Neuronal stem cell (in vitro differentiated cells): ENCODE data around the gene PEX5L.

Experiments used
- DNase-seq: peaks from one replicate; pipeline ENCODE4 v3.0.0-alpha.2; 2013; ENCODE audit warnings: low spot score
- H2AFZ ChIP-seq: one replicate; pipeline ENCODE4 v1.6.1; 2013; ENCODE audit warnings: mild to moderate bottlenecking, low read length, inconsistent platforms
- H2AK5ac ChIP-seq: 2 replicates; pipeline ENCODE4 v1.6.1; 2013; ENCODE audit warnings: low read depth, mild to moderate bottlenecking, inconsistent platforms, low read length, moderate library complexity, mixed read lengths
- H2BK120ac ChIP-seq: 2 replicates; pipeline ENCODE4 v1.6.1; 2013; ENCODE audit warnings: low read depth, mild to moderate bottlenecking, inconsistent platforms, low read length, moderate library complexity, mixed read lengths
- H2BK12ac ChIP-seq: one replicate; pipeline ENCODE4 v1.6.1; 2013; ENCODE audit warnings: low read length, inconsistent platforms
- H2BK15ac ChIP-seq: 2 replicates; pipeline ENCODE4 v1.6.1; 2013; ENCODE audit warnings: mild to moderate bottlenecking, low read length, inconsistent platforms, mixed read lengths
- H2BK5ac ChIP-seq: one replicate; pipeline ENCODE4 v1.6.1; 2013; ENCODE audit warnings: inconsistent platforms, mild to moderate bottlenecking, low read length, moderate library complexity
- H3K14ac ChIP-seq: one replicate; pipeline ENCODE4 v1.6.1; 2013; ENCODE audit warnings: low read length, inconsistent platforms
- H3K18ac ChIP-seq: 2 replicates; pipeline ENCODE4 v1.6.1; 2013; ENCODE audit warnings: low read length, inconsistent platforms
- H3K23ac ChIP-seq: 2 replicates; pipeline ENCODE4 v1.6.1; 2013; ENCODE audit warnings: low read depth, mild to moderate bottlenecking, mixed read lengths, low read length, inconsistent platforms; ENCODE audit not compliant: poor library complexity
- H3K27ac ChIP-seq: replicated peaks from 3 replicates; pipeline ENCODE4 v1.5.1; 2013; ENCODE audit warnings: low read length, inconsistent platforms
- H3K27me3 ChIP-seq, 3 experiments: 2 replicates each; pipeline ENCODE4 v1.6.1; 2013; ENCODE audit warnings: low read length in 3 of 3, mild to moderate bottlenecking in 2 of 3, inconsistent platforms in 1 of 3, low read depth in 1 of 3, mixed read lengths in 1 of 3, moderate library complexity in 1 of 3; ENCODE audit not compliant: control insufficient read depth in 3 of 3, insufficient read depth in 3 of 3
- H3K36me3 ChIP-seq, 2 donors: replicated peaks in 1 of 2; 2 replicates each; pipeline ENCODE4 v1.6.1; 2013; ENCODE audit warnings: low read length in 2 of 2; ENCODE audit not compliant: control insufficient read depth in 2 of 2, insufficient read depth in 2 of 2
- H3K4ac ChIP-seq: 2 replicates; pipeline ENCODE4 v1.6.1; 2013; ENCODE audit warnings: inconsistent platforms, mild to moderate bottlenecking, low read length, moderate library complexity
- H3K4me1 ChIP-seq, 2 donors: 1 replicate in 1 of 2; 2 replicates in 1 of 2; pipeline ENCODE4 v1.6.1; 2013; ENCODE audit warnings: low read length in 2 of 2, low read depth in 1 of 2; ENCODE audit not compliant: control insufficient read depth in 2 of 2, insufficient read depth in 1 of 2
- H3K4me2 ChIP-seq: one replicate; pipeline ENCODE4 v1.6.1; 2013; ENCODE audit warnings: mild to moderate bottlenecking, low read length, inconsistent platforms; ENCODE audit not compliant: insufficient read depth, poor library complexity, severe bottlenecking
- H3K4me3 ChIP-seq, 2 donors: 2 replicates each; pipeline ENCODE4 v1.5.1; 2013; ENCODE audit warnings: low read length in 2 of 2, mild to moderate bottlenecking in 2 of 2, inconsistent platforms in 1 of 2, moderate library complexity in 1 of 2
- H3K79me1 ChIP-seq: one replicate; pipeline ENCODE4 v1.6.1; 2013; ENCODE audit warnings: low read depth, mild to moderate bottlenecking, inconsistent platforms, low read length, moderate library complexity
- H3K9ac ChIP-seq: one replicate; pipeline ENCODE4 v1.6.1; 2013; ENCODE audit warnings: mild to moderate bottlenecking, low read depth, low read length, inconsistent platforms; ENCODE audit not compliant: poor library complexity
- H3K9me3 ChIP-seq, 2 donors: replicated peaks in 1 of 2; 2 replicates each; pipeline versions ENCODE3 to v1.6.1; 2013; ENCODE audit warnings: low read length in 2 of 2, mild to moderate bottlenecking in 2 of 2, inconsistent platforms in 1 of 2, low read depth in 1 of 2, mixed read lengths in 1 of 2, moderate library complexity in 1 of 2; ENCODE audit not compliant: control insufficient read depth in 2 of 2, insufficient read depth in 1 of 2
- H4K8ac ChIP-seq: one replicate; pipeline ENCODE4 v1.6.1; 2013; ENCODE audit warnings: low read depth, mild to moderate bottlenecking, inconsistent platforms, low read length, moderate library complexity
- H4K91ac ChIP-seq: one replicate; pipeline ENCODE4 v1.6.1; 2013; ENCODE audit warnings: low read length, low read depth, mild to moderate bottlenecking, inconsistent platforms; ENCODE audit not compliant: poor library complexity
- WGBS, 2 donors: extraction: QIAGEN DNeasy Blood & Tissue Kit; methylation state at CpG; one replicate each; pipeline ENCODE4 v1.1.7; 2013; ENCODE audit warnings: missing lambda C conversion rate in 2 of 2, mixed read lengths in 1 of 2; ENCODE audit not compliant: insufficient read length in 2 of 2, insufficient replicate concordance in 1 of 2; ENCODE audit errors: extremely low coverage in 2 of 2; 5-methylcytosine and 5-hydroxymethylcytosine counted together

PEX5L gene

GRCh38 chr3:179760944-179761343, 275.8 kb downstream of the PEX5L start:
- peaks cover 13 to 83% of the 10 kb centered on the region in 2 donors for H3K36me3 ChIP-seq

GRCh38 chr3:179750720-179751328, 285.9 kb downstream of the PEX5L start:
- Histone ChIP-seq H3K9ac (no peak overlapping the region), H2AFZ (no peak overlapping the region), H4K8ac (no peak overlapping the region), H2BK15ac (no peak overlapping the region), H3K9me3 (no peaks in the 10 kb centered on the region), H2BK5ac (no peak overlapping the region), H3K4me2 (no peak overlapping the region), H3K4me1 (no peaks in the 10 kb centered on the region), H2BK12ac (no peak overlapping the region), H3K36me3 (peaks cover 3 to 60% of the 10 kb centered on the region in 2 donors), H3K27ac (no peak overlapping the region), H3K27me3 (no peaks in the 10 kb centered on the region), H3K18ac (no peak overlapping the region), H3K14ac (no peak overlapping the region), H3K79me1 (no peaks in the 10 kb centered on the region), H3K23ac (no peak overlapping the region), H2BK120ac (no peak overlapping the region), H4K91ac (no peak overlapping the region), H2AK5ac (no peak overlapping the region), H3K4ac (no peak overlapping the region), H3K4me3 (no peak overlapping the region)
- DNase-seq: no peak
- no CpG with 5 or more reads among the region's 6 CpGs for WGBS, 2 donors

More at GRCh38 chr3:179760944-179761343, 275.8 kb downstream of the PEX5L start:
- H3K4ac ChIP-seq: no peak overlapping the region
- H2BK5ac ChIP-seq: no peak overlapping the region
- H3K9me3 ChIP-seq: peaks cover 0 to 3% of the 10 kb centered on the region in 2 donors
- no peak overlapping the region for H3K4me3 ChIP-seq
- H2BK12ac ChIP-seq: no peak overlapping the region
- H3K27me3 ChIP-seq: no peaks in the 10 kb centered on the region
- H3K9ac ChIP-seq: no peak overlapping the region
- no peak overlapping the region for H3K27ac ChIP-seq
- H3K79me1 ChIP-seq: no peaks in the 10 kb centered on the region
- H3K18ac ChIP-seq: no peak overlapping the region
- no peak overlapping the region for H2BK120ac ChIP-seq
- no peaks in the 10 kb centered on the region for H3K4me1 ChIP-seq
- H2BK15ac ChIP-seq: no peak overlapping the region
- no peak overlapping the region for H2AK5ac ChIP-seq
- no CpG with 5 or more reads among the region's 8 CpGs for WGBS, 2 donors
- no peak overlapping the region for H4K8ac ChIP-seq
- H2AFZ ChIP-seq: no peak overlapping the region
- H3K14ac ChIP-seq: no peak overlapping the region
- no peak overlapping the region for H4K91ac ChIP-seq
- DNase-seq: no peak
- H3K23ac ChIP-seq: no peak overlapping the region
- H3K4me2 ChIP-seq: no peak overlapping the region

GRCh38 chr3:179745716-179746115, 291.0 kb downstream of the PEX5L start:
- H2AK5ac ChIP-seq: no peak overlapping the region
- H3K4me3 ChIP-seq: no peak overlapping the region
- H2BK120ac ChIP-seq: no peak overlapping the region
- no peak overlapping the region for H3K23ac ChIP-seq
- H4K8ac ChIP-seq: no peak overlapping the region
- no peak overlapping the region for H2AFZ ChIP-seq
- H3K27me3 ChIP-seq: no peaks in the 10 kb centered on the region
- H3K79me1 ChIP-seq: no peaks in the 10 kb centered on the region
- no peak overlapping the region for H3K27ac ChIP-seq
- no peak overlapping the region for H3K9ac ChIP-seq
- H3K36me3 ChIP-seq: peaks cover 10 to 66% of the 10 kb centered on the region in 2 donors
- no peaks in the 10 kb centered on the region for H3K9me3 ChIP-seq
- no peak overlapping the region for H3K18ac ChIP-seq
- no peak overlapping the region for H3K4me2 ChIP-seq
- no peak overlapping the region for H2BK5ac ChIP-seq
- H3K4ac ChIP-seq: no peak overlapping the region
- no peak overlapping the region for H2BK15ac ChIP-seq
- no peak for DNase-seq
- WGBS, 2 donors: no CpG with 5 or more reads among the region's 5 CpGs
- H4K91ac ChIP-seq: no peak overlapping the region
- H3K4me1 ChIP-seq: peaks cover 0 to 7% of the 10 kb centered on the region in 2 donors
- H2BK12ac ChIP-seq: no peak overlapping the region
- no peak overlapping the region for H3K14ac ChIP-seq

GRCh38 chr3:179745079-179745478, 291.7 kb downstream of the PEX5L start:
- no CpG with 5 or more reads among the region's 4 CpGs for WGBS, 2 donors
- peaks cover 0 to 7% of the 10 kb centered on the region in 2 donors for H3K4me1 ChIP-seq
- H2AFZ ChIP-seq: no peak overlapping the region
- H2AK5ac ChIP-seq: no peak overlapping the region
- H2BK5ac ChIP-seq: no peak overlapping the region
- no peak for DNase-seq
- H3K18ac ChIP-seq: peak overlapping the region; percentile 24
- no peak overlapping the region for H3K4me3 ChIP-seq
- no peak overlapping the region for H3K23ac ChIP-seq
- H3K4me2 ChIP-seq: no peak overlapping the region
- no peaks in the 10 kb centered on the region for H3K27me3 ChIP-seq
- no peak overlapping the region for H3K14ac ChIP-seq
- H3K9ac ChIP-seq: no peak overlapping the region
- no peak overlapping the region for H4K8ac ChIP-seq
- H4K91ac ChIP-seq: no peak overlapping the region
- H2BK120ac ChIP-seq: no peak overlapping the region
- H3K4ac ChIP-seq: no peak overlapping the region
- H3K79me1 ChIP-seq: no peaks in the 10 kb centered on the region
- H2BK15ac ChIP-seq: no peak overlapping the region
- H3K27ac ChIP-seq: no peak overlapping the region
- H2BK12ac ChIP-seq: no peak overlapping the region
- H3K36me3 ChIP-seq: peaks cover 14 to 70% of the 10 kb centered on the region in 2 donors
- no peaks in the 10 kb centered on the region for H3K9me3 ChIP-seq
